ENCODE data around the gene HMGXB4. TPM values are rescaled to one million over a fixed set of nuclear protein-coding genes. Genes with fewer than 3 reads are reported as not detected.

HMGXB4 gene
- polyA plus RNA-seq, 4 donors: 7.0 to 17.0 (median 8.9) TPM

DNA sequence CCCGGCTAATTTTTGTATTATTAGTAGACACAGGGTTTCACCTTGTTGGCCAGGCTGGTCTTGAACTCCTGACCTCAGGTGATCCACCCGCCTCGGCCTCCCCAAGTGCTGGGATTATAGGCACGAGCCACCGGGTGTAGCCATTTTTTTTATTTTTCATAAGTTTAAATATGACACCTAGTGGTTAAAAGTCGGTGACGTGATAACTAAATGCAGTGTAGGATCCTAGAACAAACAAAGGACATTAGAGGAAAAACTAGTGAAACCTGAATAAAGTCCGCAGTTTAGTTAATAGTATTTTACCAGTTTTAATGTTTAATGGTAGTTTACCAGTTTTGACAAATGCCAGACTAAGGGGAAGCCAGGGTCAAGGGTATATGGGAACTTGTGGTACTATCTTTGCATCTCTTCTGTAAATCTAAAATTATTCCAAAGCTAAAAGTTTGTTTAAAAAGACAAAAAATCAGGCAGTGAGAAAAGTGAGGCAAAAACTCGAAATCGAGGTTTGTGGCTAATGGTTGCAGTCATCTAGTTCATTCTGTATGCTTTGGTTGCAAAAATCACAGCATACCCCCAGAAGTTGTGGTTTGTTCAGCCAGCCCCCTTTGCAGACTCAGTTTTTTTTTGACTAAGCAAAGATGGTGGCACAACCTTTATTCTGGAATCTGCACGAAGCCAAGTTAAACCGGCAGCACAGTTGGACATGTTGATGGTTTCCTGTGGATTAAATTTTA, 72.0 kb downstream of the HMGXB4 start:
- FAIRE-seq (no peak), DNase-seq (peak in 1 of 2 donors; percentile 37)
- H3K4me1 ChIP-seq (ENCODE audit: control insufficient read depth in 3 of 3, insufficient read depth in 2 of 3, low read depth in 1 of 3, low read length in 2 of 3): peaks cover 0 to 47% (median 5%) of the 10 kb centered on the region in 3 donors
- peaks cover 6 to 75% (median 27%) of the 10 kb centered on the region in 3 donors for H3K36me3 ChIP-seq (ENCODE audit: control insufficient read depth in 3 of 3, insufficient read depth in 2 of 3, low read depth in 1 of 3, low read length in 3 of 3)
- H3K27me3 ChIP-seq (ENCODE audit: control insufficient read depth in 3 of 3, insufficient read depth in 3 of 3, low read length in 3 of 3): no peaks in the 10 kb centered on the region
- no peaks in the 10 kb centered on the region for H3K9me3 ChIP-seq (ENCODE audit: control insufficient read depth in 2 of 2, insufficient read depth in 1 of 2, low read depth in 1 of 2, low read length in 1 of 2)
- H3K27ac ChIP-seq (ENCODE audit: low read depth in 1 of 3, low read length in 2 of 3): peak overlapping the region in 1 of 3 donors; percentile 34
- no peak overlapping the region for H3K4me3 ChIP-seq (ENCODE audit: low read depth in 1 of 3, low read length in 3 of 3)
- 60 to 70% (median 64%) methylated on average over 12 of the region's 12 CpGs for WGBS, 3 donors

DNA sequence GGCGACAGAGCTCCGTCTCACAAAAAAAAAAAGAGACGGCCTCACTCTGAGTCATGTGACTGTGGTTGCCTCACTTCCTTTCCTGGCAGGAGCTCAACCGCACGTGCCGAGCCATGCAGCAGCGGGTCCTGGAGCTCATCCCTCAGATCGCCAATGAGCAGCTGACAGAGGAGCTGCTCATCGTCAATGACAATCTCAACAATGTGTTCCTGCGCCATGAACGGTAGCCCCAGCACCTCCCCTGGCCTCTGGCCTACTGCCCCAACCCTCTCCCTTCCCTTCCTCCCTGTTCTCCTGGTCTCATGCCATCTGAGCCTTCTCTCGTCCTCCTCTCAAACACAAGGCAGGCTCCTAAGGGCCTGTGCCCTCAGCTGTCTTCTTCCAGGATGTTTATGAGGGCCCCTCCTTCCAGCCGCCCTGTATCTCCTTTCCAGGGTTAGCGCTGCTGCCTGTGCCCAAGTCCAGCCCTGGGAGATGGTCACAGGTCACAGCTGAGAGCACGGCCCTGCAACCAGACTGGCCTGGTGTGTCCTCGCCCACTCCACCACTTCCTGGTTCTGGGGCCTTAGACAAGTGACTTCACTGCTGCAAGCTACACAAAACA, 73.1 kb downstream of the HMGXB4 start:
- FAIRE-seq: no peak
- H3K36me3 ChIP-seq (ENCODE audit: control insufficient read depth in 3 of 3, insufficient read depth in 2 of 3, low read depth in 1 of 3, low read length in 3 of 3): peaks cover 8 to 78% (median 28%) of the 10 kb centered on the region in 3 donors
- no peak overlapping the region for H3K4me3 ChIP-seq (ENCODE audit: low read depth in 1 of 3, low read length in 3 of 3)
- no peaks in the 10 kb centered on the region for H3K9me3 ChIP-seq (ENCODE audit: control insufficient read depth in 2 of 2, insufficient read depth in 1 of 2, low read depth in 1 of 2, low read length in 1 of 2)
- H3K27me3 ChIP-seq (ENCODE audit: control insufficient read depth in 3 of 3, insufficient read depth in 3 of 3, low read length in 3 of 3): no peaks in the 10 kb centered on the region
- 46 to 75% (median 46%) methylated on average over 16 of the region's 16 CpGs for WGBS, 3 donors
- peaks cover 0 to 47% (median 5%) of the 10 kb centered on the region in 3 donors for H3K4me1 ChIP-seq (ENCODE audit: control insufficient read depth in 3 of 3, insufficient read depth in 2 of 3, low read depth in 1 of 3, low read length in 2 of 3)
- DNase-seq: peak; percentile 29 to 64
- peak overlapping the region; percentile 52 to 80 (median 62) for H3K27ac ChIP-seq (ENCODE audit: low read depth in 1 of 3, low read length in 2 of 3)

GRCh38 chr22:35332278-35332677, 75.0 kb downstream of the HMGXB4 start:
- Histone ChIP-seq H3K27ac (ENCODE audit: low read depth in 1 of 3, low read length in 2 of 3) (peak overlapping the region in 1 of 3 donors; percentile 44), H3K27me3 (ENCODE audit: control insufficient read depth in 3 of 3, insufficient read depth in 3 of 3, low read length in 3 of 3) (no peaks in the 10 kb centered on the region), H3K36me3 (ENCODE audit: control insufficient read depth in 3 of 3, insufficient read depth in 2 of 3, low read depth in 1 of 3, low read length in 3 of 3) (peaks cover 11 to 87% (median 25%) of the 10 kb centered on the region in 3 donors), H3K4me1 (ENCODE audit: control insufficient read depth in 3 of 3, insufficient read depth in 2 of 3, low read depth in 1 of 3, low read length in 2 of 3) (peaks cover 0 to 47% (median 5%) of the 10 kb centered on the region in 3 donors), H3K9me3 (ENCODE audit: control insufficient read depth in 2 of 2, insufficient read depth in 1 of 2, low read depth in 1 of 2, low read length in 1 of 2) (no peaks in the 10 kb centered on the region), H3K4me3 (ENCODE audit: low read depth in 1 of 3, low read length in 3 of 3) (no peak overlapping the region)
- FAIRE-seq: no peak
- WGBS, 3 donors: 27 to 69% (median 56%) methylated on average over 6 of the region's 6 CpGs
- peak in 1 of 2 donors; percentile 79 for DNase-seq

- peak overlapping the region in 1 of 3 donors; percentile 44 for H3K27ac ChIP-seq (ENCODE audit: low read depth in 1 of 3, low read length in 2 of 3)
- peaks cover 11 to 88% (median 22%) of the 10 kb centered on the region in 3 donors for H3K36me3 ChIP-seq (ENCODE audit: control insufficient read depth in 3 of 3, insufficient read depth in 2 of 3, low read depth in 1 of 3, low read length in 3 of 3)
- H3K9me3 ChIP-seq (ENCODE audit: control insufficient read depth in 2 of 2, insufficient read depth in 1 of 2, low read depth in 1 of 2, low read length in 1 of 2): no peaks in the 10 kb centered on the region
- no peak for DNase-seq
- H3K4me1 ChIP-seq (ENCODE audit: control insufficient read depth in 3 of 3, insufficient read depth in 2 of 3, low read depth in 1 of 3, low read length in 2 of 3): peaks cover 0 to 42% (median 5%) of the 10 kb centered on the region in 3 donors
- FAIRE-seq: no peak
- H3K27me3 ChIP-seq (ENCODE audit: control insufficient read depth in 3 of 3, insufficient read depth in 3 of 3, low read length in 3 of 3): no peaks in the 10 kb centered on the region
- 91 to 95% (median 91%) methylated on average over 7 of the region's 7 CpGs for WGBS, 3 donors
- H3K4me3 ChIP-seq (ENCODE audit: low read depth in 1 of 3, low read length in 3 of 3): no peak overlapping the region
These were observed 75.9 kb downstream of the HMGXB4 start for GRCh38 chr22:35333220-35333619.

DNA sequence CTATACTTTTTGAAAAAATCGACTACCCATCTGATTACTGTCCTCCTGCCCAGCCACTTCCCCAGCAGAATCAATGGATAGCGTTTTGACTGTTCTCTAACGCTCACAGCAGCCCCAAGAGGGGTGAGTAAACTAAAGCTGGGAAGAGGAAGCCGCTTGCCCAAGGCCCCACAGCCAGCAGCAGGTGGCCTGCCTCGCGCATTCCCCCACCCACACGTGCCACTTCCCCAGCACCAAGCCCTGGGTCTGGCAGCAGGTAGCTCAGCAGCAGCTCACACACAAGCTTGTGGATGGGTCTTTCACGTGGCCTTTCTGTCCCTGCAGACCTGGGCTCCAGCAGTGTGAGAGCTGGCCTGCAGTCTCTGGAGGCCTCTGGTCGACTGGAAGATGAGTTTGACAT, 76.7 kb downstream of the HMGXB4 start:
- Histone ChIP-seq H3K4me3 (ENCODE audit: low read depth in 1 of 3, low read length in 3 of 3) (no peak overlapping the region), H3K27me3 (ENCODE audit: control insufficient read depth in 3 of 3, insufficient read depth in 3 of 3, low read length in 3 of 3) (no peaks in the 10 kb centered on the region), H3K36me3 (ENCODE audit: control insufficient read depth in 3 of 3, insufficient read depth in 2 of 3, low read depth in 1 of 3, low read length in 3 of 3) (peaks cover 11 to 89% (median 21%) of the 10 kb centered on the region in 3 donors), H3K27ac (ENCODE audit: low read depth in 1 of 3, low read length in 2 of 3) (no peak overlapping the region), H3K9me3 (ENCODE audit: control insufficient read depth in 2 of 2, insufficient read depth in 1 of 2, low read depth in 1 of 2, low read length in 1 of 2) (no peaks in the 10 kb centered on the region), H3K4me1 (ENCODE audit: control insufficient read depth in 3 of 3, insufficient read depth in 2 of 3, low read depth in 1 of 3, low read length in 2 of 3) (peaks cover 0 to 36% (median 5%) of the 10 kb centered on the region in 3 donors)
- FAIRE-seq: no peak
- DNase-seq: no peak
- WGBS, 3 donors: 61 to 71% (median 69%) methylated on average over 9 of the region's 9 CpGs

- 82 to 89% (median 84%) methylated on average over 7 of the region's 7 CpGs for WGBS, 3 donors
- Histone ChIP-seq H3K27ac (ENCODE audit: low read depth in 1 of 3, low read length in 2 of 3) (no peak overlapping the region), H3K27me3 (ENCODE audit: control insufficient read depth in 3 of 3, insufficient read depth in 3 of 3, low read length in 3 of 3) (no peaks in the 10 kb centered on the region), H3K4me3 (ENCODE audit: low read depth in 1 of 3, low read length in 3 of 3) (no peak overlapping the region), H3K36me3 (ENCODE audit: control insufficient read depth in 3 of 3, insufficient read depth in 2 of 3, low read depth in 1 of 3, low read length in 3 of 3) (peaks cover 11 to 92% (median 22%) of the 10 kb centered on the region in 3 donors), H3K9me3 (ENCODE audit: control insufficient read depth in 2 of 2, insufficient read depth in 1 of 2, low read depth in 1 of 2, low read length in 1 of 2) (no peaks in the 10 kb centered on the region), H3K4me1 (ENCODE audit: control insufficient read depth in 3 of 3, insufficient read depth in 2 of 3, low read depth in 1 of 3, low read length in 2 of 3) (peaks cover 0 to 30% (median 3%) of the 10 kb centered on the region in 3 donors)
- DNase-seq: no peak
- no peak for FAIRE-seq
These were observed 78.2 kb downstream of the HMGXB4 start for GRCh38 chr22:35335468-35335867.

- DNase-seq (no peak), FAIRE-seq (no peak)
- Histone ChIP-seq H3K36me3 (ENCODE audit: control insufficient read depth in 3 of 3, insufficient read depth in 2 of 3, low read depth in 1 of 3, low read length in 3 of 3) (peaks cover 11 to 92% (median 25%) of the 10 kb centered on the region in 3 donors), H3K9me3 (ENCODE audit: control insufficient read depth in 2 of 2, insufficient read depth in 1 of 2, low read depth in 1 of 2, low read length in 1 of 2) (no peaks in the 10 kb centered on the region), H3K27ac (ENCODE audit: low read depth in 1 of 3, low read length in 2 of 3) (no peak overlapping the region), H3K27me3 (ENCODE audit: control insufficient read depth in 3 of 3, insufficient read depth in 3 of 3, low read length in 3 of 3) (no peaks in the 10 kb centered on the region), H3K4me1 (ENCODE audit: control insufficient read depth in 3 of 3, insufficient read depth in 2 of 3, low read depth in 1 of 3, low read length in 2 of 3) (peaks cover 0 to 23% (median 0%) of the 10 kb centered on the region in 3 donors), H3K4me3 (ENCODE audit: low read depth in 1 of 3, low read length in 3 of 3) (no peak overlapping the region)
- 87 to 93% (median 88%) methylated on average over 12 of the region's 12 CpGs for WGBS, 3 donors
These were observed 78.9 kb downstream of the HMGXB4 start for GRCh38 chr22:35335936-35336781.

DNA sequence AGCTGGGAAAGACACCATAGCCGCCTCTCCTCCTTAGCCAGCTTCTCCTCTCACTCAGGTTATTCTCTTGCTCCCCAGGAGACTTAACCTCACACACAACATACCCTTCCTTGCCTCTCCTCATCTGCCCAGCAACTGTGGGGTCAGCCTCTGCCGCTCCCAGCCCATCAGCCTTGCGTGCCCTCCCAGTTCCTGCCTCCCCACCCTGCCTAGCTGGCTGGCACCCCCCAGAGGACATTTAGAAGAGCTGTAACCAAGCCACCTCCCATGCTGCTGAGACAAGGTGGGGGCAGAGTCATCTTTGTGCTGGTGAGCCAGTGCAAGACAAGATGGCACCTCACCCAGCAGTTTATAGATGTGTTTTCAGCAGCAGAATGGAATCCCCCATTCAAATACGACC, 80.6 kb downstream of the HMGXB4 start:
- H3K27ac ChIP-seq (ENCODE audit: low read depth in 1 of 3, low read length in 2 of 3): no peak overlapping the region
- H3K36me3 ChIP-seq (ENCODE audit: control insufficient read depth in 3 of 3, insufficient read depth in 2 of 3, low read depth in 1 of 3, low read length in 3 of 3): peaks cover 11 to 96% (median 24%) of the 10 kb centered on the region in 3 donors
- H3K27me3 ChIP-seq (ENCODE audit: control insufficient read depth in 3 of 3, insufficient read depth in 3 of 3, low read length in 3 of 3): no peaks in the 10 kb centered on the region
- H3K9me3 ChIP-seq (ENCODE audit: control insufficient read depth in 2 of 2, insufficient read depth in 1 of 2, low read depth in 1 of 2, low read length in 1 of 2): no peaks in the 10 kb centered on the region
- no peak overlapping the region for H3K4me3 ChIP-seq (ENCODE audit: low read depth in 1 of 3, low read length in 3 of 3)
- DNase-seq: no peak
- peaks cover 0 to 8% (median 0%) of the 10 kb centered on the region in 3 donors for H3K4me1 ChIP-seq (ENCODE audit: control insufficient read depth in 3 of 3, insufficient read depth in 2 of 3, low read depth in 1 of 3, low read length in 2 of 3)
- no peak for FAIRE-seq
- 90 to 94% (median 91%) methylated on average over 4 of the region's 4 CpGs for WGBS, 3 donors

All from small intestine (tissue), 7 donors.